ENCODE data around the gene ZBTB5. TPM values are rescaled to one million over a fixed set of nuclear protein-coding genes. Genes with fewer than 3 reads are reported as not detected.

Gene ZBTB5
- total and polyA plus RNA-seq, 2 of the 13 experiments (the other 11 are each of a cell fraction or from before 2014, with no cell fraction given), result 12.5 to 20.5 TPM

GRCh38 chr9:37417857-37418618 is 47.2 kb downstream of the ZBTB5 start:
- no peaks in the 10 kb centered on the region for H3K9me3 ChIP-seq (ENCODE audit: low read length)
- FAIRE-seq, result peak; percentile 72
- H3K79me2 ChIP-seq (ENCODE audit: insufficient read depth, low read length), result peaks cover 5% of the 10 kb centered on the region
- intact Hi-C loops (cut with micrococcal nuclease; ENCODE audit: unreplicated experiment) (loop anchor here (5.0 kb wide), 1 partner anchor 551 kb away; no protein-coding TSS in a partner anchor), in situ Hi-C loops (cut with HindIII; ENCODE audit: extremely low pct_ligation_motif_present, low pct_unique_long_range_greater_than_20kb) (no loop called here)
- peak overlapping the region; percentile 41 for H3K9ac ChIP-seq (ENCODE audit: insufficient read depth, low read depth, low read length)
- ChIA-PET POLR2A (interaction anchor here (2.6 to 3.0 kb wide), 2 partner anchors 13 to 48 kb away, joined by 16 to 20 read pairs; partner anchors contain the start of gene ZBTB5), CTCF (ENCODE audit: low intra/inter-chr PET ratio, low total read pairs) (no interaction called here)
- H4K20me1 ChIP-seq (ENCODE audit: insufficient read depth, low read length), result no peaks in the 10 kb centered on the region
- H3K4me3 ChIP-seq (replicated peaks in 1 of 3; ENCODE audit: insufficient read depth in 1 of 3, low read depth in 2 of 3, low read length in 3 of 3), result peak overlapping the region; percentile 17 to 56 (median 35); a peak in 5 of 6 replicates
- WGBS (ENCODE audit: low lambda C conversion rate), result 5% methylated on average over 9 of the region's 9 CpGs
- H3K36me3 ChIP-seq (replicated peaks in 1 of 2; ENCODE audit: control insufficient read depth in 1 of 2, insufficient read depth in 2 of 2, low read length in 2 of 2), result no peaks in the 10 kb centered on the region
- peak overlapping the region; percentile 36 for H2AFZ ChIP-seq (ENCODE audit: low read length)
- peaks cover 63% of the 10 kb centered on the region for H3K4me1 ChIP-seq (ENCODE audit: insufficient read depth, low read length)
- H3K27ac ChIP-seq (ENCODE audit: extremely low read length, insufficient read depth, low read length), result peak overlapping the region; percentile 43
- TSS peak; percentile 69 for BruUV-seq (replicated peaks)
- peak overlapping the region; percentile 82 for H3K4me2 ChIP-seq (ENCODE audit: low read depth, low read length)
- H3K27me3 ChIP-seq (ENCODE audit: control insufficient read depth in 1 of 2, insufficient read depth in 2 of 2, low read length in 2 of 2), result no peaks in the 10 kb centered on the region
- peak; percentile 39 for ATAC-seq
- DNase-seq (ENCODE audit: low spot score), result peak; percentile 79
- TF ChIP-seq HDAC2 (CRISPR knock-in tag; IDR thresholded peaks at IDR 0.05), result no peak
- TF ChIP-seq ZNF780A (CRISPR knock-in tag; IDR thresholded peaks at IDR 0.05), result no peak
- no peak for TF ChIP-seq ATRX (CRISPR knock-in tag; IDR thresholded peaks at IDR 0.05; ENCODE audit: borderline replicate concordance)
- TF ChIP-seq RBM39 (IDR thresholded peaks at IDR 0.05; ENCODE audit: low read depth, low read length, poor library complexity, severe bottlenecking), result no peak
- no peak for TF ChIP-seq ZNF512 (CRISPR knock-in tag; IDR thresholded peaks at IDR 0.05)
- TF ChIP-seq ZNF839 (CRISPR knock-in tag; IDR thresholded peaks at IDR 0.05; ENCODE audit: borderline replicate concordance), result no peak
- no peak for TF ChIP-seq JUN (CRISPR knock-in tag; IDR thresholded peaks at IDR 0.05)
- TF ChIP-seq SALL1 (CRISPR knock-in tag; IDR thresholded peaks at IDR 0.05), result 0 out of 2 replicates have a peak, but pooled peaks have one; percentile 20
- TF ChIP-seq THAP8 (CRISPR knock-in tag; IDR thresholded peaks at IDR 0.05; ENCODE audit: borderline replicate concordance), result no peak
- no peak for TF ChIP-seq ZNF572 (CRISPR knock-in tag; IDR thresholded peaks at IDR 0.05)
- TF ChIP-seq U2AF1 (optimal IDR thresholded peaks at IDR 0.05; ENCODE audit: low read depth, low read length), result no peak
- TF ChIP-seq XBP1 (CRISPR knock-in tag; IDR thresholded peaks at IDR 0.05), result no peak
- peak; percentile 97 for TF ChIP-seq ZNF850 (CRISPR knock-in tag; conservative IDR thresholded peaks at IDR 0.05)
- peak; percentile 100 for TF ChIP-seq ZKSCAN8 (CRISPR knock-in tag; IDR thresholded peaks at IDR 0.05; ENCODE audit: borderline replicate concordance)
- peak; percentile 24; the same call in 1 of the 2 replicates for TF ChIP-seq SAP130 (CRISPR knock-in tag; IDR thresholded peaks at IDR 0.05; ENCODE audit: low read depth)
- 0 out of 2 replicates have a peak, but pooled peaks have one; percentile 48 for TF ChIP-seq ATF2 (CRISPR knock-in tag; IDR thresholded peaks at IDR 0.05)
- TF ChIP-seq ZBTB3 (CRISPR knock-in tag; IDR thresholded peaks at IDR 0.05; ENCODE audit: borderline replicate concordance, low read depth), result no peak

Data from HepG2 (cell line).